IPS DF 6.9 (cell line): ENCODE data around the gene MAP4K4.
"Not testable (repeated sequence)": the region's sequence is repeated elsewhere in the genome, so short reads cannot be mapped to it uniquely, and the experiment has no call there.

Experiments
- DNase-seq: peaks from one replicate; pipeline ENCODE4 v3.0.0-alpha.2; 2013; ENCODE audit warnings: low read depth, low spot score
- H3K27ac ChIP-seq: one replicate; pipeline ENCODE4 v1.5.1; 2013; ENCODE audit warnings: low read length, control low read depth
- H3K27me3 ChIP-seq: 2 replicates; pipeline ENCODE4 v1.6.1; 2013; ENCODE audit warnings: mild to moderate bottlenecking, low read length; ENCODE audit not compliant: control insufficient read depth, insufficient read depth
- H3K36me3 ChIP-seq: 2 replicates; pipeline ENCODE4 v1.6.1; 2013; ENCODE audit warnings: low read length; ENCODE audit not compliant: control insufficient read depth, insufficient read depth
- H3K4me1 ChIP-seq: 2 replicates; pipeline ENCODE4 v1.6.1; 2013; ENCODE audit warnings: low read length; ENCODE audit not compliant: control insufficient read depth, insufficient read depth
- H3K4me3 ChIP-seq: 2 replicates; pipeline ENCODE4 v1.5.1; 2013; ENCODE audit warnings: mild to moderate bottlenecking, low read length
- H3K9me3 ChIP-seq: 2 replicates; pipeline ENCODE4 v1.6.1; 2013; ENCODE audit warnings: low read length, inconsistent platforms; ENCODE audit not compliant: control insufficient read depth, insufficient read depth
- WGBS: extraction: QIAGEN DNeasy Blood & Tissue Kit; methylation state at CpG from one replicate; pipeline ENCODE4 v1.1.7; 2013; ENCODE audit warnings: mixed read lengths, missing lambda C conversion rate; ENCODE audit not compliant: insufficient read length, insufficient coverage; 5-methylcytosine and 5-hydroxymethylcytosine counted together

The MAP4K4 gene

GRCh38 chr2:101924311-101924710 lies 226.8 kb downstream of the MAP4K4 start:
- not testable (repeated sequence) for H3K36me3 ChIP-seq, H3K4me3 ChIP-seq, H3K9me3 ChIP-seq, DNase-seq, H3K27me3 ChIP-seq, H3K4me1 ChIP-seq, H3K27ac ChIP-seq

DNA sequence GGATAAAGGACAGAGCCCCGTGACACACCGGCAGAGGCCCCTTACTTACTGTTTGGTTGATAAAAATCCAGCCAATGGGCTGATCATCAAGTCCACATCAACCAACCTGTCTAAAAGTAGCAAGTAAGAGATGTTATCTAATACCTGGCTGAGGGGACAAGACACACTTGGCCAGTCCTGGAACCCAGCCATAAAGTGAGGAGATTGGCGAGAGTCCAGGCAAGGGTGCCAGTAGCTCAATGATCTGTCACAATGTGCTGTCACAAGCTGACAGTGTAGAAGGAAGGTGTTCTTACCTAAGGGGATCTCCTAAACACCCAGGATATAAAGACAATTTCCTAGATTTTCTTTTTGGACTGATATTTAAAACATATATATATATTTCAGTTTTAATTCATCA lies 232.5 kb downstream of the MAP4K4 start:
- Histone ChIP-seq H3K36me3 (no peaks in the 10 kb centered on the region), H3K4me3 (no peak overlapping the region), H3K27me3 (no peaks in the 10 kb centered on the region), H3K9me3 (peaks cover 2% of the 10 kb centered on the region), H3K4me1 (no peaks in the 10 kb centered on the region), H3K27ac (no peak overlapping the region)
- DNase-seq, result no peak
- no CpG with 5 or more reads among the region's 3 CpGs for WGBS

DNA sequence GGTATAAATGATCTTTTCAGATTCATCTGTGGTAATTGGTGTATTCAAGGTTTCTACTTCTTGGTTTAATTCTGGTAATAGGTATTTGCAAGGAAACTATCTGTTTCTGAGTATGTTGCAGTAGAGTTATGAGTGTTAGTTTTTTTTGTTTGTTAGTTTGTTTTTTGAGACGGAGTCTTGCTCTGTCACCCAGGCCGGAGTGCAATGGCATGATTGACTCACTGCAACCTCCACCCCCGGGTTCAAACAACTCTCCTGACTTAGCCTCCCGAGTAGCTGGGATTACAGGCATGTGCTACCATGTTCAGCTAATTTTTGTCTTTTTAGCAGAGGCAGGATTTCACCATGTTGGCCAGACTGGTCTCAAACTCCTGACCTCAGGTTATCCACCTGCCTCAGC lies 233.3 kb downstream of the MAP4K4 start:
- H3K36me3 ChIP-seq, result no peaks in the 10 kb centered on the region
- WGBS, result no CpG with 5 or more reads among the region's 4 CpGs

GRCh38 chr2:101931402-101931801 lies 233.9 kb downstream of the MAP4K4 start:
- H3K4me3 ChIP-seq, result no peak overlapping the region
- no peaks in the 10 kb centered on the region for H3K27me3 ChIP-seq
- peaks cover 2% of the 10 kb centered on the region for H3K9me3 ChIP-seq
- peaks cover 2% of the 10 kb centered on the region; the same call in 1 of the 2 replicates for H3K4me1 ChIP-seq
- no CpG with 5 or more reads among the region's 3 CpGs for WGBS
- no peak for DNase-seq
- no peak overlapping the region for H3K27ac ChIP-seq
- H3K36me3 ChIP-seq, result no peaks in the 10 kb centered on the region

More for the DNA sequence above, 233.3 kb downstream of the MAP4K4 start:
- peaks cover 2% of the 10 kb centered on the region for H3K9me3 ChIP-seq
- H3K4me1 ChIP-seq, result peaks cover 2% of the 10 kb centered on the region; the same call in 1 of the 2 replicates
- H3K27ac ChIP-seq, result no peak overlapping the region
- no peaks in the 10 kb centered on the region for H3K27me3 ChIP-seq
- no peak overlapping the region for H3K4me3 ChIP-seq
- no peak for DNase-seq

DNA sequence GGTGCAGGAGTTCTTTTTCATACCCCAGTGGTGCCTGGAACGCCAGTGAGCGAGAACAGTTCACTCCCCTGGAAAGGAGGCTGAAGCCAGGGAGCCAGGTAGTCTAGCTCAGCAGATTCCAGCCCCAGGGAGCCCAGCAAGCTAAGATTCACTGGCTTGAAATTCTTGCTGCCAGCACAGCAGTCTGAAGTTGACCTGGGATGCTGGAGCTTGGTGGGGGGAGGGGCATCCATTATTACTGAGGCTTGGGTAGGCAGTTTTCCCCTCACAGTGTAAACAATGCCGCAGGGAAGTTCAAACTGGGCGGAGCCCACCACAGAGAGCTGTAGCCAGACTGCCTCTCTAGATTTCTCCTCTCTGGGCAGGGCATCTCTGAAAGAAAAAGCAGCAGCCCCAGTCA lies 238.3 kb downstream of the MAP4K4 start:
- peak; percentile 1 for DNase-seq
- not testable (repeated sequence) for H3K36me3 ChIP-seq, H3K4me3 ChIP-seq, H3K27ac ChIP-seq, H3K27me3 ChIP-seq, H3K4me1 ChIP-seq, H3K9me3 ChIP-seq
- no CpG with 5 or more reads among the region's 4 CpGs for WGBS

DNA sequence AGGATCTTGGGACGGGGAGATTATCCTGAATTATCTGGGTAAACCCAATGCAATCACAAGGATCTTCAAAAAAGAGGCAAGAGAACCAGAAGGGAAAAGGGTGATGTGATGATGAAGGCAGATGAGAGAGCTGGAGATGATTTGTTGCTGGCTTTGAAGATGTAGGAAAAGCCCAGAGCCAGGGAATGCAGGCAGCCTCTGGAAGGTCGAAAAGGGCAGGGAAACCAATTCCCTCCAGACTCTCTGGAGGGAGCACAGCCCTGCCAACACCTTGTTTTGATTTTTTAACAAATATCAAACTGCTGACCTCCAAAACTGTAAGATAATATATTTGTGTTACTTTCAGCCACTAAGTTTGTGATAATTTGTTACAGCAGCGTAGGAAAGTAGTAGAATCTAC lies 245.3 kb downstream of the MAP4K4 start:
- Histone ChIP-seq H3K4me3 (no peak overlapping the region), H3K4me1 (no peaks in the 10 kb centered on the region), H3K27me3 (no peaks in the 10 kb centered on the region), H3K9me3 (no peaks in the 10 kb centered on the region), H3K36me3 (no peaks in the 10 kb centered on the region), H3K27ac (no peak overlapping the region)
- DNase-seq, result no peak
- no CpG with 5 or more reads among the region's 3 CpGs for WGBS
